ENCODE data around the gene PHF20. TPM values are rescaled to one million over a fixed set of nuclear protein-coding genes. Genes with fewer than 3 reads are reported as not detected.

The PHF20 gene
- total RNA-seq, 1 donor from 2014 or later = 40.1 TPM

GRCh38 chr20:35739294-35740163 lies 32.3 kb upstream of the PHF20 start:
- no peak overlapping the region for H3K27ac ChIP-seq (ENCODE audit: low read depth, low read length)
- FAIRE-seq (no peak), DNase-seq (ENCODE audit: low read depth) (peak; percentile 21)
- H3K4me3 Mint-ChIP-seq (ENCODE audit: unreplicated experiment) = peak overlapping the region; percentile 99
- H3K4me2 ChIP-seq (ENCODE audit: low read length) = peak overlapping the region; percentile 98
- H3K4me1 Mint-ChIP-seq (ENCODE audit: low read depth, unreplicated experiment) = peaks cover 21% of the 10 kb centered on the region
- no peaks in the 10 kb centered on the region for H3K9me3 ChIP-seq (ENCODE audit: insufficient read depth, low read depth, low read length)
- no peaks in the 10 kb centered on the region for H3K9me3 Mint-ChIP-seq (ENCODE audit: unreplicated experiment)
- H3K4me3 ChIP-seq (ENCODE audit: insufficient read depth, low read depth, low read length) = peak overlapping the region; percentile 100
- peak overlapping the region; percentile 47 for H3K27ac Mint-ChIP-seq (ENCODE audit: unreplicated experiment)
- peak overlapping the region; percentile 100 for H3K9ac ChIP-seq (ENCODE audit: low read length)
- no peak overlapping the region for H2AFZ ChIP-seq (ENCODE audit: low read depth, low read length)
- peaks cover 46% of the 10 kb centered on the region for H3K36me3 ChIP-seq (ENCODE audit: insufficient read depth, low read length)
- H3K27me3 ChIP-seq (ENCODE audit: insufficient read depth, low read length) = no peaks in the 10 kb centered on the region
- peaks cover 29% of the 10 kb centered on the region for H3K4me1 ChIP-seq (ENCODE audit: insufficient read depth, low read length)
- peaks cover 25% of the 10 kb centered on the region for H3K36me3 Mint-ChIP-seq (ENCODE audit: low read depth, unreplicated experiment)
- no peaks in the 10 kb centered on the region for H3K27me3 Mint-ChIP-seq (ENCODE audit: low read depth, unreplicated experiment)
- no peak for TF ChIP-seq EZH2 (IDR thresholded peaks at IDR 0.05; ENCODE audit: insufficient read depth, low read length)
- TF ChIP-seq CTCF (IDR thresholded peaks at IDR 0.05; ENCODE audit: insufficient read depth, low read depth, low read length) = peak; percentile 30
- peaks cover 86% of the 10 kb centered on the region for H3K79me2 ChIP-seq (ENCODE audit: insufficient read depth, low read length)
- peaks cover 71% of the 10 kb centered on the region for H4K20me1 ChIP-seq (ENCODE audit: insufficient read depth, low read length)

GRCh38 chr20:35741892-35742740 lies 29.7 kb upstream of the PHF20 start, which contains the start of gene RBM39:
Gene RBM39, minus strand, starts transcription at chr20:35742260. Its CDS starts 1,386 bp downstream, at chr20:35740874.
- H4K20me1 ChIP-seq (ENCODE audit: insufficient read depth, low read length) = peaks cover 45% of the 10 kb centered on the region
- peak; percentile 8 for TF ChIP-seq CTCF (IDR thresholded peaks at IDR 0.05; ENCODE audit: insufficient read depth, low read depth, low read length)
- TF ChIP-seq EZH2 (IDR thresholded peaks at IDR 0.05; ENCODE audit: insufficient read depth, low read length) = no peak
- H3K27me3 ChIP-seq (ENCODE audit: insufficient read depth, low read length) = no peaks in the 10 kb centered on the region
- FAIRE-seq = peak; percentile 34
- H3K4me1 Mint-ChIP-seq (ENCODE audit: low read depth, unreplicated experiment) = peaks cover 15% of the 10 kb centered on the region
- peaks cover 15% of the 10 kb centered on the region for H3K36me3 Mint-ChIP-seq (ENCODE audit: low read depth, unreplicated experiment)
- peak within 1 kb of the TSS; percentile 99 for H3K4me3 Mint-ChIP-seq (ENCODE audit: unreplicated experiment)
- H3K79me2 ChIP-seq (ENCODE audit: insufficient read depth, low read length) = peaks cover 60% of the 10 kb centered on the region
- peak; percentile 98 for DNase-seq (ENCODE audit: low read depth)
- H2AFZ ChIP-seq (ENCODE audit: low read depth, low read length) = no peak within 1 kb of the TSS
- H3K4me2 ChIP-seq (ENCODE audit: low read length) = peak within 1 kb of the TSS; percentile 98
- H3K4me3 ChIP-seq (ENCODE audit: insufficient read depth, low read depth, low read length) = peak within 1 kb of the TSS; percentile 100
- H3K9ac ChIP-seq (ENCODE audit: low read length) = peak within 1 kb of the TSS; percentile 100
- H3K27me3 Mint-ChIP-seq (ENCODE audit: low read depth, unreplicated experiment) = no peaks in the 10 kb centered on the region
- peak within 1 kb of the TSS; percentile 100 for H3K27ac ChIP-seq (ENCODE audit: low read depth, low read length)
- no peaks in the 10 kb centered on the region for H3K9me3 Mint-ChIP-seq (ENCODE audit: unreplicated experiment)
- H3K4me1 ChIP-seq (ENCODE audit: insufficient read depth, low read length) = peaks cover 21% of the 10 kb centered on the region
- H3K9me3 ChIP-seq (ENCODE audit: insufficient read depth, low read depth, low read length) = no peaks in the 10 kb centered on the region
- H3K27ac Mint-ChIP-seq (ENCODE audit: unreplicated experiment) = peak within 1 kb of the TSS; percentile 99
- peaks cover 27% of the 10 kb centered on the region for H3K36me3 ChIP-seq (ENCODE audit: insufficient read depth, low read length)

Measured in astrocyte (in vitro differentiated cells and primary cell).